Right lobe of liver (tissue), 4 donors: ENCODE results near the gene TGFB2.

Source experiments
- POLR2A ChIP-seq: fragments of 450-650 bp; IDR thresholded peaks from one replicate; pipeline ENCODE4 v1.6.1; 2017; ENCODE audit warnings: antibody characterized with exemption, mild to moderate bottlenecking
- TF ChIP-seq, protein P1 (sequence below), 4 donors: fragments of 200-600 bp in 3 of 4; fragments of 450-650 bp in 1 of 4; IDR thresholded peaks; one replicate each; pipeline versions ENCODE4 v1.5.1 to v1.8.0; 2016 to 2022; ENCODE audit warnings: antibody characterized with exemption in 4 of 4, mild to moderate bottlenecking in 2 of 4
- donor health status: DM: no; HTN: no; CAD: no.
- donor health status: DM: no; HTN: no; CAD: no.
- donor health status: DM: no; HTN: yes; CAD: no.

DNA sequence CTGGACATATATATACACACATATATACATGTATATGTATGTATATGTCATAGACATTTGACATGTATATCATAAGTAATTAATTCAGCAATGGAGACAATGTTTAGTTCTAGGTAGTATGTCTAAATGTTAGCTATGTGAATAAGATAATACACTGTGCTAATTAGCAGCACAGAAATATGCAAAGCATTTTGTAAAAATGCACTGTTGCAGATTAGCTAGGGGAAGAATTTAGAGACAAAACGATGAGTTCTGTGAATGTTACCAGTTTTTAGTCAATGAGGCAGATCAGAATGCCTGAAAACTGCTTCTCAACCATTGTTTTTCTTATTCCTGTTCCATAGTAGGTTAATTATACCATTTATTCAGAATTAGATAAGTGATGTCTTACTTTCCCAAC is 86.3 kb downstream of the TGFB2 start:
- TF ChIP-seq, protein P1, sequence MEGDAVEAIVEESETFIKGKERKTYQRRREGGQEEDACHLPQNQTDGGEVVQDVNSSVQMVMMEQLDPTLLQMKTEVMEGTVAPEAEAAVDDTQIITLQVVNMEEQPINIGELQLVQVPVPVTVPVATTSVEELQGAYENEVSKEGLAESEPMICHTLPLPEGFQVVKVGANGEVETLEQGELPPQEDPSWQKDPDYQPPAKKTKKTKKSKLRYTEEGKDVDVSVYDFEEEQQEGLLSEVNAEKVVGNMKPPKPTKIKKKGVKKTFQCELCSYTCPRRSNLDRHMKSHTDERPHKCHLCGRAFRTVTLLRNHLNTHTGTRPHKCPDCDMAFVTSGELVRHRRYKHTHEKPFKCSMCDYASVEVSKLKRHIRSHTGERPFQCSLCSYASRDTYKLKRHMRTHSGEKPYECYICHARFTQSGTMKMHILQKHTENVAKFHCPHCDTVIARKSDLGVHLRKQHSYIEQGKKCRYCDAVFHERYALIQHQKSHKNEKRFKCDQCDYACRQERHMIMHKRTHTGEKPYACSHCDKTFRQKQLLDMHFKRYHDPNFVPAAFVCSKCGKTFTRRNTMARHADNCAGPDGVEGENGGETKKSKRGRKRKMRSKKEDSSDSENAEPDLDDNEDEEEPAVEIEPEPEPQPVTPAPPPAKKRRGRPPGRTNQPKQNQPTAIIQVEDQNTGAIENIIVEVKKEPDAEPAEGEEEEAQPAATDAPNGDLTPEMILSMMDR (IDR thresholded peaks at IDR 0.05), result no peak
- TF ChIP-seq POLR2A, result no peak
